NCI-H2029 (cell line): ENCODE measurements around the gene SNHG17.

Experiments used
- DNase-seq: peaks from one replicate; lab custom pipeline; 2025; lab: John Stamatoyannopoulos, UW

Gene SNHG17

DNA sequence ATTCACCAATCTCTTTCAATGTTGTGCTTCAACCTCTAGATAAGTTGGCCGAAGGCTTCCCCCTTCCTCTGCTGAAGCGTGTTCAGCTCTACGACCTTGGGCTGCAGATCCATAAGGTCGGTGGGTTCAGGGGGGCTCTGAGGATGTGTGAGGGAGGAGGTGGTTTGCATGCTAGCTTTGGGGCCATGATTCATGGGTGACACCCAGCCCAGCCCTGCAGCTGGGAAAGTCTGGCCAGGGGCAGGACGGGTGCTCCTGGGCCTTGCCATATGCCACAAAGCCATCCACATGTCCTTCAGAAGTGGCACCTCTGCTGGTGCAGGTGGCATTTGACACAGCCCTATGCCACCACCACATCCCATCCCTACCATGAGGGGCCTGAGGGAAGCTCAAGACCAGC lies 61.2 kb downstream of the SNHG17 start:
- no peak for DNase-seq

DNA sequence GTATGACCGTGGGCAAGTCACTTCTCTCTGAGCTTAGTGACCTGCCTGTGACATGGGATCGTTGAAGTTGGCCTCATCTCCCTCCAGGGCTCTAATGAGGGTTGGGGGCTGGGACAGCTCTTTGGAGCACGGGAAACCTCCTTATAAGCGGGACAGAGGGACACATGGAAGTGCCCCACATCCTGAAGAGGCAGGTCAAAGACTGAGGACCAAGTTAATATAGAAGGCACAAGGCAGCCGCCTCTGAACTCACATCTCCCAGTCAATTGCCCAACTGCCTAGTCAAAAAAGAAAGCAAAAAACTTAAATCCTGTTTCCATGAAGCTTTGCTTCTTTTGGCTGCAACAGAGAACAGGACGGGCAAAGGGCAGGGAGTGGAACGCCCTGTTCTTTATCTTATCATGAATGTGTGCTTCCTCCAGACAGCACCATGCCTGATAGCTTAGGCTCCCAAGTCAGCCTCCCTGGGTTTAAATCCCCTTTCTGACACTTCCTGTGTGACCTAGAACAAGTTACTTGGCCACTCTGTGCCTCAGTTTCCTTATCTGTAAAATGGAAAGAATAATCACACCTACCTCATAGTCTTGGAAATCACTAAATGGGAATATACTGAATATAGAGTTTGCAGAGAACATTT lies 61.8 kb downstream of the SNHG17 start:
- no peak for DNase-seq

DNA sequence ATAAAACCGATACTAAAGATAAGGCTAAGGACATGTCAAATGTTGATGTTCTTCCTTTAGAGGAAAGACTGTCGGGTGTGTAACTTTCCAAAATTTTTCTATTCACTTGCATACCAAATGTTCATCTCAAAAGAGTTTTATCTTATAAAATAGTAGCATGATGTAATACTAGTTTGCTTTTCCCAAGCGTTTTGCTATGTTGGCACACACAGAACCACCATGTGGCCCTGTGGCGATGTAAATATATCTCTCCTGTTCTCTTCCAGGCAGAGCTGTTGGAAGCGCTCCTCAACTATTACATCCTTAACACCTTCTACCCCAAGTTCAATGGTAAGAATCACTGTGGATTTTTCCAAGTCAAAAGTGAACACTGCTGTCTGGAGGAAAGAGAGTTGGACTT lies 62.3 kb downstream of the SNHG17 start:
- no peak for DNase-seq
